ENCODE data around the gene IFNG. TPM values are rescaled to one million over a fixed set of nuclear protein-coding genes. Genes with fewer than 3 reads are reported as not detected.
A peak's percentile ranks its signal among the peaks of the same experiment; 100 is the strongest.
"Not testable (repeated sequence)": the region's sequence is repeated elsewhere in the genome, so short reads cannot be mapped to it uniquely, and the experiment has no call there.

Gene IFNG
- total and polyA plus RNA-seq, 10 donors, result 0.23 to 2.2 (median 0.60) TPM; not detected in 1

DNA sequence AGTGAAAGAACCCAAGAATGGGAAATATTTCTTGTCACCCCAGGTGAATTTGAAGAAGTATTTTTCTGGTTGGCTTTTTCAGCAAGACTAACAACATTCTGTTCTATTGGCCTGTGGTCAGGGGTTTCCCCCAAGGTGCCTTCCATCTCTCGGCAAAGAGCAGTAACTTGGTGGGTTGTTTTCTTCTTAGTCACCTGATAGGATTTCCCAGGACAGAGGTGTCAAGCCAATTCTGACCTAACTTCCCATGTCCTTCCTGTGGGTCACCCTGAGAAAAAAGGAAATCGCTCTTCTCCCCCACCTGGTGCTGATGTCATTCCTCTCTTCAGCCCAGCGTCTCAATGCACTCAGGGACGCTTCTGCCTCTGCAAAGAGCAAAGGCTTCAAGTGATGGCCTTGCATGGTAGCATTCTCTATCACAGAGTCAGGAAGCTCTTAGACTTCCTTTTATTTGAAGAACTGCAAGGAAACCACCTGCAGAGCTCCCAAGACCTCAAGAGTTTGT lies 16.1 kb upstream of the IFNG start:
- 18 to 39% (median 31%) methylated on average over 4 of the region's 4 CpGs for WGBS, 5 donors
- Histone ChIP-seq H3K27me3 (replicated peaks in 1 of 7) (no peaks in the 10 kb centered on the region), H3K36me3 (no peaks in the 10 kb centered on the region), H3K9me3 (no peaks in the 10 kb centered on the region), H3K27ac (peak overlapping the region; percentile 7 to 78 (median 60)), H3K4me1 (peaks cover 0 to 25% (median 11%) of the 10 kb centered on the region in 6 donors), H3K4me3 (peak overlapping the region in 1 of 8 donors; percentile 55)
- intact Hi-C loops (cut with DNase I; ENCODE audit: low total_unique reads), result no loop called here
- DNase-seq, result no peak
- TF ChIP-seq, protein P1, sequence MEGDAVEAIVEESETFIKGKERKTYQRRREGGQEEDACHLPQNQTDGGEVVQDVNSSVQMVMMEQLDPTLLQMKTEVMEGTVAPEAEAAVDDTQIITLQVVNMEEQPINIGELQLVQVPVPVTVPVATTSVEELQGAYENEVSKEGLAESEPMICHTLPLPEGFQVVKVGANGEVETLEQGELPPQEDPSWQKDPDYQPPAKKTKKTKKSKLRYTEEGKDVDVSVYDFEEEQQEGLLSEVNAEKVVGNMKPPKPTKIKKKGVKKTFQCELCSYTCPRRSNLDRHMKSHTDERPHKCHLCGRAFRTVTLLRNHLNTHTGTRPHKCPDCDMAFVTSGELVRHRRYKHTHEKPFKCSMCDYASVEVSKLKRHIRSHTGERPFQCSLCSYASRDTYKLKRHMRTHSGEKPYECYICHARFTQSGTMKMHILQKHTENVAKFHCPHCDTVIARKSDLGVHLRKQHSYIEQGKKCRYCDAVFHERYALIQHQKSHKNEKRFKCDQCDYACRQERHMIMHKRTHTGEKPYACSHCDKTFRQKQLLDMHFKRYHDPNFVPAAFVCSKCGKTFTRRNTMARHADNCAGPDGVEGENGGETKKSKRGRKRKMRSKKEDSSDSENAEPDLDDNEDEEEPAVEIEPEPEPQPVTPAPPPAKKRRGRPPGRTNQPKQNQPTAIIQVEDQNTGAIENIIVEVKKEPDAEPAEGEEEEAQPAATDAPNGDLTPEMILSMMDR (IDR thresholded peaks at IDR 0.05 in 8 of 11, conservative IDR thresholded peaks at IDR 0.05 in 3 of 11), result no peak
- no peak for TF ChIP-seq POLR2A (IDR thresholded peaks at IDR 0.05)
- peak in 1 of 3 donors; percentile 62 for TF ChIP-seq POLR2AphosphoS5 (IDR thresholded peaks at IDR 0.05)

DNA sequence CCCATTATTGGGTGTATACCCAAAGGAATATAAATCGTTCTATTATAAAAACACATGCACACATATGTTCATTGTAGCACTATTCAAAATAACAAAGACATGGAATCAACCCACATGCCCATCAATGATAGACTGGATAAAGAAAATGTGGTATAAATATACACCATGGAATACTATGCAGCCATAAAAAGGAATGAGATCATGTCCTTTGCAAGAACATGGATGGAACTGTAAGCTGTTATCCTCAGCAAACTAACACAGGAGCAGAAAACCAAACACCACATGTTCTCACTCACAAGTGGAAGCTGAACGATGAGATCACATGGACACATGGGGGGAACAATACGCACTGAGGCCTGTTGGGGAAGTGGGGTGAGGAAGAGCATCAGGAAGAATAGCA lies 15.2 kb upstream of the IFNG start:
- H3K36me3 ChIP-seq; H3K9me3 ChIP-seq; DNase-seq; H3K4me3 ChIP-seq; intact Hi-C loops (cut with DNase I; ENCODE audit: low total_unique reads); H3K27me3 ChIP-seq (replicated peaks in 1 of 7): not testable (repeated sequence)
- 90 to 95% (median 95%) methylated on average over 3 of the region's 3 CpGs for WGBS, 5 donors
- peak overlapping the region in 5 of 8 donors; percentile 57 to 78 (median 62) for H3K27ac ChIP-seq
- peaks cover 0 to 23% (median 11%) of the 10 kb centered on the region in 6 donors for H3K4me1 ChIP-seq

DNA sequence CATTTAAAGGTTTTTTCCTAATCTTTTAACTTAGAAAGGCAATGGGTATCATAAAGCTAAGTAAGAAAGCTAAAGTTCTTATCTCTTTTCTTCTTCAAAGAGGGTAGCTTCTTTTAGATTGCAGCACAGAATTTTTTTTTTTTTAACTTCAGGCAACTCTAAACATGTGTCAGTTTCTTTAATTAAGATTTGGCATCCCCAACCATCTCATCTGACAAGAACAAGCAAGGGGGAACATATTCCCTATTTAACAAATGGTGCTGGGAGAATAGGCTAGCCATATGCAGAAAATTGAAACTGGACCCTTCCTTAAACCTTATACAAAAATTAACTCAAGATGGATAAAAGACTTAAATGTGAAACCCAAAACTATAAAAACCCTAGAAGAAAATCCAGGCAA lies 14.3 kb upstream of the IFNG start:
- Histone ChIP-seq H3K4me3 (no peak overlapping the region), H3K9me3 (no peaks in the 10 kb centered on the region), H3K4me1 (peaks cover 0 to 23% (median 11%) of the 10 kb centered on the region in 6 donors), H3K27ac (no peak overlapping the region), H3K36me3 (no peaks in the 10 kb centered on the region), H3K27me3 (replicated peaks in 1 of 7) (no peaks in the 10 kb centered on the region)
- intact Hi-C loops (cut with DNase I; ENCODE audit: low total_unique reads), result no loop called here
- no peak for DNase-seq
- TF ChIP-seq POLR2AphosphoS5 (IDR thresholded peaks at IDR 0.05) (no peak), POLR2A (IDR thresholded peaks at IDR 0.05) (no peak)
- TF ChIP-seq, protein P1 (IDR thresholded peaks at IDR 0.05 in 8 of 11, conservative IDR thresholded peaks at IDR 0.05 in 3 of 11), result no peak

DNA sequence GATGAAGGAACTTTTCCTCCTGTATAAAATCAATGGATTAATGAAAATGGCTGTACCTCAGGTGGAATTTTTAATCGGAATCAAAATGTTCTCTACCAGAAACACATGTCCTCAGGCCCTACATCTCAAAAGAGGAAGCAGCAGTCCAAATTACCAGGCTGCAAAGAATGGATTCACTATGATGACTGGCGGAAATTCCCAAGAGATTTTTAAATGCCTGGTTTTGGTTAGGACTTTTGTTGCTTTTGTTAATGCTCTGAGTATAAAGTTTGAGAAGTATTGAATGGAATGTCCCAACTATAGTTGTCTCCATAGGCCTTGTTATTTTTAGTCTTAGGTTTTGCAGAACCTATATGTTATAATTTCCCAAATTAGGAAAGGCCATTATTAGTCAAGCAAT lies 11.2 kb upstream of the IFNG start:
- Histone ChIP-seq H3K4me3 (no peak overlapping the region), H3K27me3 (replicated peaks in 1 of 7) (no peaks in the 10 kb centered on the region), H3K36me3 (no peaks in the 10 kb centered on the region), H3K4me1 (peaks cover 0 to 11% (median 3%) of the 10 kb centered on the region in 6 donors), H3K27ac (no peak overlapping the region), H3K9me3 (no peaks in the 10 kb centered on the region)
- no peak for TF ChIP-seq POLR2AphosphoS5 (IDR thresholded peaks at IDR 0.05)
- TF ChIP-seq, protein P1 (IDR thresholded peaks at IDR 0.05 in 8 of 11, conservative IDR thresholded peaks at IDR 0.05 in 3 of 11), result no peak
- no peak for TF ChIP-seq POLR2A (IDR thresholded peaks at IDR 0.05)
- 92 to 95% (median 93%) methylated on average over 2 of the region's 2 CpGs for WGBS, 5 donors
- DNase-seq, result no peak
- intact Hi-C loops (cut with DNase I; ENCODE audit: low total_unique reads), result no loop called here
